Glutamatergic neuron (in vitro differentiated cells): Measurements from ENCODE around the gene CERS1. TPM values are rescaled to one million over a fixed set of nuclear protein-coding genes. Genes with fewer than 3 reads are reported as not detected.

Source experiments
- DNase-seq: peaks from one replicate; pipeline ENCODE4 v3.0.0; 2022
- H3K27ac Mint-ChIP-seq: one replicate; pipeline ENCODE4 v1.8.0; 2020; ENCODE audit warnings: mild to moderate bottlenecking, mixed read lengths, inconsistent platforms; ENCODE audit not compliant: unreplicated experiment
- H3K27me3 Mint-ChIP-seq: one replicate; pipeline ENCODE4 v1.8.0; 2020; ENCODE audit warnings: mild to moderate bottlenecking, moderate library complexity, mixed read lengths, inconsistent platforms; ENCODE audit not compliant: unreplicated experiment
- H3K36me3 Mint-ChIP-seq: one replicate; pipeline ENCODE4 v1.8.0; 2020; ENCODE audit warnings: mild to moderate bottlenecking, mixed read lengths, inconsistent platforms; ENCODE audit not compliant: unreplicated experiment
- H3K4me1 Mint-ChIP-seq: one replicate; pipeline ENCODE4 v1.8.0; 2020; ENCODE audit warnings: mild to moderate bottlenecking, low read depth, mixed read lengths, inconsistent platforms; ENCODE audit not compliant: unreplicated experiment
- H3K4me3 Mint-ChIP-seq: one replicate; pipeline ENCODE4 v1.8.0; 2020; ENCODE audit warnings: mild to moderate bottlenecking, mixed read lengths, inconsistent platforms; ENCODE audit not compliant: unreplicated experiment
- H3K9me3 Mint-ChIP-seq: one replicate; pipeline ENCODE4 v1.8.0; 2020; ENCODE audit warnings: mild to moderate bottlenecking, moderate library complexity, mixed read lengths, inconsistent platforms; ENCODE audit not compliant: unreplicated experiment
- long read RNA-seq: library from polyadenylated mRNA; unstranded; transcript quantifications from one replicate; pipeline ENCODE4 v2.0.0, GENCODE V29; 2020; ENCODE audit not compliant: unreplicated experiment
- total RNA-seq: library from RNA; stranded (reverse); fragmentation: NEBNext Ultra II Directional; extraction: Animal tissue kit (Norgen Biotek cat#: 25700); gene quantifications from one replicate; pipeline ENCODE4 v1.2.1, GENCODE V29; 2021; ENCODE audit not compliant: unreplicated experiment
- TF ChIP-seq, protein P1 (sequence below): fragments of 200-600 bp; sonication (generic); IDR thresholded peaks from one replicate; pipeline ENCODE4 v1.5.0; 2021; ENCODE audit not compliant: partially characterized antibody, unreplicated experiment

Gene CERS1, protein sequence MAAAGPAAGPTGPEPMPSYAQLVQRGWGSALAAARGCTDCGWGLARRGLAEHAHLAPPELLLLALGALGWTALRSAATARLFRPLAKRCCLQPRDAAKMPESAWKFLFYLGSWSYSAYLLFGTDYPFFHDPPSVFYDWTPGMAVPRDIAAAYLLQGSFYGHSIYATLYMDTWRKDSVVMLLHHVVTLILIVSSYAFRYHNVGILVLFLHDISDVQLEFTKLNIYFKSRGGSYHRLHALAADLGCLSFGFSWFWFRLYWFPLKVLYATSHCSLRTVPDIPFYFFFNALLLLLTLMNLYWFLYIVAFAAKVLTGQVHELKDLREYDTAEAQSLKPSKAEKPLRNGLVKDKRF
- 15.3 TPM for total RNA-seq
- long read RNA-seq, partial matches to known transcripts, result 1 of 4 reads
- long read RNA-seq, other reads (novel, unspliced or antisense), result 3 of 4 reads

DNA sequence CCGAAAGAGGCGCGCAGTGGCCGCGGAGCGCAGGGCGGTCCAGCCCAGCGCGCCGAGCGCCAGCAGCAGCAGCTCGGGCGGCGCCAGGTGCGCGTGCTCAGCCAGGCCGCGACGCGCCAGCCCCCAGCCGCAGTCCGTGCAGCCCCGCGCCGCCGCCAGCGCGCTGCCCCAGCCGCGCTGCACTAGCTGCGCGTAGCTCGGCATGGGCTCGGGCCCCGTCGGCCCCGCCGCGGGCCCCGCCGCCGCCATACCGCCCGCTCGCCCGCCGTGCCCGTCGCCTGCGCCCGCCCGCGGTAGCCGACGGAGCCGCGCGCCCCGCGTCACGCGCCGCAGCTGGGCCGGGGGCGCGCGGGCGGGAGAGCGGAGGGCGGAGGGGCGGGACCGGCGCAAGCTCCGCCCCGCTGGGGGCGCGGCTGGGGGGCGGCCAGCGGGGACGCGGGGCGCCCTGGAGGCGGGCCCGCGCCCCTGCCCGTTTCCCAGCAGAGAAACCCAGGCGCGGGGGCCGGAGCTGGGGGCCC is at the start of gene CERS1:
Gene CERS1 (minus strand): TSS at position 335 of the 518 bp plus-strand sequence. CDS start 86 bp downstream, at position 249.
- Mint-ChIP-seq H3K9me3 (peaks cover 3% of the 10 kb centered on the region), H3K27me3 (peaks cover 9% of the 10 kb centered on the region), H3K4me3 (peak within 1 kb of the TSS; percentile 83), H3K27ac (no peak within 1 kb of the TSS), H3K36me3 (no peaks in the 10 kb centered on the region), H3K4me1 (peaks cover 3% of the 10 kb centered on the region)
- DNase-seq, result peak; percentile 59
- TF ChIP-seq, protein P1, sequence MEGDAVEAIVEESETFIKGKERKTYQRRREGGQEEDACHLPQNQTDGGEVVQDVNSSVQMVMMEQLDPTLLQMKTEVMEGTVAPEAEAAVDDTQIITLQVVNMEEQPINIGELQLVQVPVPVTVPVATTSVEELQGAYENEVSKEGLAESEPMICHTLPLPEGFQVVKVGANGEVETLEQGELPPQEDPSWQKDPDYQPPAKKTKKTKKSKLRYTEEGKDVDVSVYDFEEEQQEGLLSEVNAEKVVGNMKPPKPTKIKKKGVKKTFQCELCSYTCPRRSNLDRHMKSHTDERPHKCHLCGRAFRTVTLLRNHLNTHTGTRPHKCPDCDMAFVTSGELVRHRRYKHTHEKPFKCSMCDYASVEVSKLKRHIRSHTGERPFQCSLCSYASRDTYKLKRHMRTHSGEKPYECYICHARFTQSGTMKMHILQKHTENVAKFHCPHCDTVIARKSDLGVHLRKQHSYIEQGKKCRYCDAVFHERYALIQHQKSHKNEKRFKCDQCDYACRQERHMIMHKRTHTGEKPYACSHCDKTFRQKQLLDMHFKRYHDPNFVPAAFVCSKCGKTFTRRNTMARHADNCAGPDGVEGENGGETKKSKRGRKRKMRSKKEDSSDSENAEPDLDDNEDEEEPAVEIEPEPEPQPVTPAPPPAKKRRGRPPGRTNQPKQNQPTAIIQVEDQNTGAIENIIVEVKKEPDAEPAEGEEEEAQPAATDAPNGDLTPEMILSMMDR, result no peak

DNA sequence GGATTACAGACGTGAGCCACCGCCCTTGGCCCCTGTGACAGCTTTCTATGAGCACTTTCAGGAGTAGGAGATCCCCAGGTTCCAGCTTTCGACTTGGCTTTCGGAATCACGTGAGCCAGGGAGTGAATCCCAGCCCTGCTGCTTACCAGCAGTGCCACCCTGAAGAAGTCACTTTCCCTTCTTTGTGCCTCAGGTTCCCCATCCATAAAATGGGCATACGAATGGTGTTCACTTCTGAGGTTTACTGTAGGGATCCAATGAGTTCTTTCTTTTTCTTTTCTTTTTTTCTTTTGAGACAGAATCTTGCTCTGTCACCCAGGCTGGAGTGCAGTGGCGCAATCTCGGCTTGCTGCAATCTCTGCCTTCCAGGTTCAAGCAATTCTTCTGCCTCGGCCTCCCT is 49.3 kb upstream of the CERS1 start:
- TF ChIP-seq, protein P1, result no peak
- Mint-ChIP-seq H3K27me3 (peaks cover 20% of the 10 kb centered on the region), H3K9me3 (peaks cover 10% of the 10 kb centered on the region), H3K4me3 (no peak overlapping the region), H3K4me1 (peaks cover 8% of the 10 kb centered on the region), H3K27ac (no peak overlapping the region), H3K36me3 (peaks cover 4% of the 10 kb centered on the region)
- no peak for DNase-seq

DNA sequence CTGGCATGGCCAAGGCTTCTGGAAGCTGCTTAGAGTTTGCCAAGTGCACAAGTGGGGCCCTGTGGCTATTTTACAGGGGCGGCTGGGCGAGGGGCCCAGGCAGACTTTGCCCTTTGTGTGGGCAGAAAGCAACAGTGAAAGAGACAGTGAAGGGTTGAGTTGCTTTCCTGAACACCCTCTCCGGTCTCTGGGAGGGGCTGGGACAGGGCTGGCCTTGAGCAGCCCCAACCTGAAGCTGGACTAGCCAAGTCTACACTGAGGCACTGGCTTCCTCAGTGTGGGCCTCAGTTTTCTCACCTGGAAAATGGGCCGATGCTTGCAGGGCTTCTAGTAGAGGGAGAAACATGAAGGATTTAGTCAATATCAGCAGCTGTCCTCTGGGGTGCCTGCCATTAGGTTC is 47.5 kb upstream of the CERS1 start:
- peaks cover 12% of the 10 kb centered on the region for H3K4me1 Mint-ChIP-seq
- no peak overlapping the region for H3K27ac Mint-ChIP-seq
- H3K36me3 Mint-ChIP-seq, result peaks cover 4% of the 10 kb centered on the region
- TF ChIP-seq, protein P1, result no peak
- peaks cover 20% of the 10 kb centered on the region for H3K27me3 Mint-ChIP-seq
- no peak for DNase-seq
- peaks cover 10% of the 10 kb centered on the region for H3K9me3 Mint-ChIP-seq
- H3K4me3 Mint-ChIP-seq, result no peak overlapping the region

DNA sequence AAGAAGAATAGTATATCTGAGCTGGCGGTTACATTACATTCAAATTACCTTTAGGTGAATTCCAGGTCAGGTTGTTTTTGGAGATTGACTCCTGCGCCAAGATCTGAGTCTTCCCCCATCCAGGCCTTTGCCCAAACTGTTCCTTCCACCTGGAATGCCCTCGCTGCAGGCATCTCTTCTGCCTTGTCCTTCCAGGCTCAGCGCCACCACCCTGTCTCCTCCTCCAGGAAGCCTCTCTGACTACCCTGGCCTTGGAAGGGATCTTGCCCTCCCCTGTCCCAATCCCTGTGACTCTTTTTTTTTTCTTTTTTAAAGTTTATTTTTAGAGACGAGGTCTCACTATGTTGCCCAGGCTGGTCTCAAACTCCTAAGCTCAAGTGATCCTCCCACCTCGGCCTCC is 46.7 kb upstream of the CERS1 start:
- no peak for DNase-seq
- peaks cover 19% of the 10 kb centered on the region for H3K27me3 Mint-ChIP-seq
- peaks cover 10% of the 10 kb centered on the region for H3K9me3 Mint-ChIP-seq
- TF ChIP-seq, protein P1, result no peak
- H3K4me3 Mint-ChIP-seq, result peak overlapping the region; percentile 20
- H3K4me1 Mint-ChIP-seq, result peaks cover 12% of the 10 kb centered on the region
- peak overlapping the region; percentile 99 for H3K27ac Mint-ChIP-seq
- peaks cover 4% of the 10 kb centered on the region for H3K36me3 Mint-ChIP-seq
